Thyroid gland (tissue), 4 donors: Measurements from ENCODE around the gene SGPP1.

Source experiments
- CTCF ChIP-seq, 6 experiments: fragments of 200-600 bp in 3 of 6; fragments of 450-650 bp in 3 of 6; sonication (generic) in 3 of 6; IDR thresholded peaks; one replicate each; pipeline ENCODE4 v1.5.1; 2016 to 2019; ENCODE audit warnings: antibody characterized with exemption in 6 of 6, mild to moderate bottlenecking in 2 of 6, inconsistent platforms in 1 of 6, moderate library complexity in 1 of 6
- POLR2A ChIP-seq, 2 donors: fragments of 450-650 bp; IDR thresholded peaks; one replicate each; pipeline ENCODE4 v1.6.1; 2017; ENCODE audit warnings: antibody characterized with exemption in 2 of 2, mild to moderate bottlenecking in 2 of 2, moderate library complexity in 1 of 2

GRCh38 chr14:63654936-63655335, 72.9 kb downstream of the SGPP1 start:
- TF ChIP-seq CTCF (IDR thresholded peaks at IDR 0.05) (no peak), POLR2A (IDR thresholded peaks at IDR 0.05) (no peak)
